Measurements from ENCODE around the gene PCNT. TPM values are rescaled to one million over a fixed set of nuclear protein-coding genes. Genes with fewer than 3 reads are reported as not detected.

Gene PCNT
- total and polyA plus RNA-seq, 10 of the 15 experiments (the other 5 are each of a cell fraction or from before 2014, with no cell fraction given): 2.9 to 39.6 (median 20.5) TPM

GRCh38 chr21:46409641-46410406 lies 85.9 kb downstream of the PCNT start:
- intact Hi-C loops (cut with micrococcal nuclease; ENCODE audit: unreplicated experiment) (no loop called here), in situ Hi-C loops (cut with MboI) (no loop called here)
- H3K9ac ChIP-seq (ENCODE audit: control insufficient read depth, insufficient read depth, low read length): no peak overlapping the region
- POLR2A ChIA-PET: no interaction called here
- H3K36me3 ChIP-seq (ENCODE audit: control insufficient read depth in 2 of 2, insufficient read depth in 2 of 2, low read length in 1 of 2): peaks cover 3 to 8% of the 10 kb centered on the region in 2 experiments
- no peak for FAIRE-seq
- no peak overlapping the region for H2AFZ ChIP-seq (ENCODE audit: control insufficient read depth, low read depth, low read length)
- SMC1A ChIA-PET (ENCODE audit: uncharacterized antibody, unreplicated experiment): interaction anchor here (0.6 to 1.0 kb wide), 2 partner anchors 62 to 68 kb away, joined by 3 read pairs; no protein-coding TSS in a partner anchor
- no peaks in the 10 kb centered on the region for H3K9me3 ChIP-seq (replicated peaks; ENCODE audit: control insufficient read depth, insufficient read depth, low read length)
- no peak overlapping the region for H3K4me3 ChIP-seq
- no peaks in the 10 kb centered on the region for H4K20me1 ChIP-seq (ENCODE audit: control insufficient read depth, insufficient read depth)
- CTCF ChIA-PET: no interaction called here
- H3K4me2 ChIP-seq (ENCODE audit: control insufficient read depth, insufficient read depth): no peak overlapping the region
- no TSS peak for BruUV-seq (replicated peaks)
- no peaks in the 10 kb centered on the region for H3K4me1 ChIP-seq (ENCODE audit: control insufficient read depth, insufficient read depth, low read length)
- no peak overlapping the region for H3K27ac ChIP-seq (ENCODE audit: control insufficient read depth, insufficient read depth)
- RAD21 ChIA-PET (ENCODE audit: unreplicated experiment): no interaction called here
- ATAC-seq: no peak
- 97% methylated on average over 32 of the region's 32 CpGs for WGBS (ENCODE audit: insufficient coverage, insufficient replicate concordance, low lambda C conversion rate, missing lambda C conversion rate)
- DNase-seq (ENCODE audit: low read depth, low spot score): no peak
- no peaks in the 10 kb centered on the region for H3K79me2 ChIP-seq (ENCODE audit: control insufficient read depth, insufficient read depth, low read length)
- H3K27me3 ChIP-seq (replicated peaks in 1 of 2; ENCODE audit: control insufficient read depth in 2 of 2, insufficient read depth in 2 of 2, low read length in 1 of 2): no peaks in the 10 kb centered on the region
- no peak for TF ChIP-seq TAF1 (IDR thresholded peaks at IDR 0.05; ENCODE audit: borderline replicate concordance, low read depth, low read length)
- TF ChIP-seq RAD51 (IDR thresholded peaks at IDR 0.05): no peak
- TF ChIP-seq MTA2 (IDR thresholded peaks at IDR 0.05; ENCODE audit: low read depth): no peak
- no peak for TF ChIP-seq SREBF1 (IDR thresholded peaks at IDR 0.05; ENCODE audit: low read length)
- TF ChIP-seq SUPT20H (IDR thresholded peaks at IDR 0.05; ENCODE audit: borderline replicate concordance, control insufficient read depth, low read depth, low read length): no peak

GRCh38 chr21:46410516-46410915 lies 86.6 kb downstream of the PCNT start:
- Histone ChIP-seq H3K36me3 (ENCODE audit: control insufficient read depth in 2 of 2, insufficient read depth in 2 of 2, low read length in 1 of 2) (peaks cover 3 to 11% of the 10 kb centered on the region in 2 experiments), H3K9me3 (replicated peaks; ENCODE audit: control insufficient read depth, insufficient read depth, low read length) (no peaks in the 10 kb centered on the region), H3K27me3 (replicated peaks in 1 of 2; ENCODE audit: control insufficient read depth in 2 of 2, insufficient read depth in 2 of 2, low read length in 1 of 2) (no peaks in the 10 kb centered on the region), H3K79me2 (ENCODE audit: control insufficient read depth, insufficient read depth, low read length) (no peaks in the 10 kb centered on the region), H3K9ac (ENCODE audit: control insufficient read depth, insufficient read depth, low read length) (no peak overlapping the region), H3K27ac (ENCODE audit: control insufficient read depth, insufficient read depth) (no peak overlapping the region), H4K20me1 (ENCODE audit: control insufficient read depth, insufficient read depth) (no peaks in the 10 kb centered on the region), H3K4me2 (ENCODE audit: control insufficient read depth, insufficient read depth) (no peak overlapping the region), H3K4me3 (no peak overlapping the region), H2AFZ (ENCODE audit: control insufficient read depth, low read depth, low read length) (no peak overlapping the region), H3K4me1 (ENCODE audit: control insufficient read depth, insufficient read depth, low read length) (no peaks in the 10 kb centered on the region)
- ChIA-PET SMC1A (ENCODE audit: uncharacterized antibody, unreplicated experiment) (interaction anchor here (0.6 kb wide), 1 partner anchor 68 kb away, joined by 3 read pairs; no protein-coding TSS in a partner anchor), POLR2A (no interaction called here), RAD21 (ENCODE audit: unreplicated experiment) (interaction anchor here (0.8 kb wide), 1 partner anchor 48 kb away, joined by 3 read pairs; no protein-coding TSS in a partner anchor), CTCF (no interaction called here)
- 99% methylated on average over 9 of the region's 9 CpGs for WGBS (ENCODE audit: insufficient coverage, insufficient replicate concordance, low lambda C conversion rate, missing lambda C conversion rate)
- BruUV-seq (replicated peaks): no TSS peak
- DNase-seq (ENCODE audit: low read depth, low spot score) (no peak), ATAC-seq (no peak), FAIRE-seq (no peak)
- in situ Hi-C loops (cut with MboI): no loop called here
- intact Hi-C loops (cut with micrococcal nuclease; ENCODE audit: unreplicated experiment): no loop called here
- no peak for TF ChIP-seq ZNF592 (IDR thresholded peaks at IDR 0.05)
- TF ChIP-seq EED (IDR thresholded peaks at IDR 0.05; ENCODE audit: low read depth): no peak
- TF ChIP-seq ESRRA (IDR thresholded peaks at IDR 0.05; ENCODE audit: low read length): no peak
- TF ChIP-seq GABPA (IDR thresholded peaks at IDR 0.05; ENCODE audit: low read depth): no peak
- TF ChIP-seq NFYA (IDR thresholded peaks at IDR 0.05; ENCODE audit: borderline replicate concordance, low read depth, low read length): no peak
- no peak for TF ChIP-seq GATAD2B (conservative IDR thresholded peaks at IDR 0.05; ENCODE audit: low read depth)
- TF ChIP-seq SMAD5 (IDR thresholded peaks at IDR 0.05; ENCODE audit: low read depth): no peak
- TF ChIP-seq YBX1 (IDR thresholded peaks at IDR 0.05): no peak
